Measurements from ENCODE around the gene THSD7A.
A peak's percentile ranks its signal among the peaks of the same experiment; 100 is the strongest.

The THSD7A gene, protein sequence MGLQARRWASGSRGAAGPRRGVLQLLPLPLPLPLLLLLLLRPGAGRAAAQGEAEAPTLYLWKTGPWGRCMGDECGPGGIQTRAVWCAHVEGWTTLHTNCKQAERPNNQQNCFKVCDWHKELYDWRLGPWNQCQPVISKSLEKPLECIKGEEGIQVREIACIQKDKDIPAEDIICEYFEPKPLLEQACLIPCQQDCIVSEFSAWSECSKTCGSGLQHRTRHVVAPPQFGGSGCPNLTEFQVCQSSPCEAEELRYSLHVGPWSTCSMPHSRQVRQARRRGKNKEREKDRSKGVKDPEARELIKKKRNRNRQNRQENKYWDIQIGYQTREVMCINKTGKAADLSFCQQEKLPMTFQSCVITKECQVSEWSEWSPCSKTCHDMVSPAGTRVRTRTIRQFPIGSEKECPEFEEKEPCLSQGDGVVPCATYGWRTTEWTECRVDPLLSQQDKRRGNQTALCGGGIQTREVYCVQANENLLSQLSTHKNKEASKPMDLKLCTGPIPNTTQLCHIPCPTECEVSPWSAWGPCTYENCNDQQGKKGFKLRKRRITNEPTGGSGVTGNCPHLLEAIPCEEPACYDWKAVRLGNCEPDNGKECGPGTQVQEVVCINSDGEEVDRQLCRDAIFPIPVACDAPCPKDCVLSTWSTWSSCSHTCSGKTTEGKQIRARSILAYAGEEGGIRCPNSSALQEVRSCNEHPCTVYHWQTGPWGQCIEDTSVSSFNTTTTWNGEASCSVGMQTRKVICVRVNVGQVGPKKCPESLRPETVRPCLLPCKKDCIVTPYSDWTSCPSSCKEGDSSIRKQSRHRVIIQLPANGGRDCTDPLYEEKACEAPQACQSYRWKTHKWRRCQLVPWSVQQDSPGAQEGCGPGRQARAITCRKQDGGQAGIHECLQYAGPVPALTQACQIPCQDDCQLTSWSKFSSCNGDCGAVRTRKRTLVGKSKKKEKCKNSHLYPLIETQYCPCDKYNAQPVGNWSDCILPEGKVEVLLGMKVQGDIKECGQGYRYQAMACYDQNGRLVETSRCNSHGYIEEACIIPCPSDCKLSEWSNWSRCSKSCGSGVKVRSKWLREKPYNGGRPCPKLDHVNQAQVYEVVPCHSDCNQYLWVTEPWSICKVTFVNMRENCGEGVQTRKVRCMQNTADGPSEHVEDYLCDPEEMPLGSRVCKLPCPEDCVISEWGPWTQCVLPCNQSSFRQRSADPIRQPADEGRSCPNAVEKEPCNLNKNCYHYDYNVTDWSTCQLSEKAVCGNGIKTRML (N-terminal part only)

DNA sequence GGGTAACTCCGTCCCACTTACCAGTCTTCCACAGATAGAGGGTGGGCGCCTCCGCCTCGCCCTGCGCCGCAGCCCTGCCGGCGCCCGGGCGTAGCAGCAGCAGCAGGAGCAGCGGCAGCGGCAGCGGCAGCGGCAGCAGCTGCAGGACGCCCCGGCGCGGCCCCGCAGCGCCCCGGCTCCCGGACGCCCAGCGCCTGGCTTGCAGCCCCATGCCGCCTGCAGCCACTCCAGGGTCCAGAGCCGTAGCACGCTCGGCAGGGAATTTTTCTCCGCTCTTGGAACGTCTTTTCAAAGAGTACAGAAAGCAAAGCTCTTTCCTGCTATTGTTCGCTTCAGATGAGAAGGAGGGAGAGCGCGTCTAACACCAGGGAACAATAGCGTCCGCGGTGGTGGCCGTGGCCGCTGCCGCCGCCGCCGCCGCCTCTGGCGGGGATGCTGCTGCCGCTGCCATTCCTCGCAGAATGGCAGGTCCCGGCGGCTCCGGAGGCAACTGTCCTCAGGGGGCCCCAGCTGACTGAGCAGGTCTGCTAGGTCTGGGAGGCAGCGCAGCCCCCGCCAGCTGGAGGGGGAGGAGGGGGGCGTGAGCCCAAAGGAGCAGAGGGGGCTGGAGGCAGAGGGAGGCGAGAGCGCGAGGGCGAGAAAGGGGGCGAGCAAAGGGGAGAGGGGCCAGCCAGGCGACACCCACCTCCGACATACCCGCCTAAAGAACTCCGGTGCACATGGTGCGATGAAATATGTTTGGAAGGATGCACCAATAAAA is at the start of gene THSD7A:
TSS of gene THSD7A (minus strand) at position 463 of the 760 bp plus-strand sequence. CDS start at position 211, 252 bp downstream.
- H3K4me1 Mint-ChIP-seq = no peaks in the 10 kb centered on the region
- peak; percentile 35 for ATAC-seq (replicated peaks; ENCODE audit: extremely low read depth, poor library complexity, severe bottlenecking)
- peaks cover 14% of the 10 kb centered on the region for H3K27me3 Mint-ChIP-seq
- H3K4me3 Mint-ChIP-seq = no peak within 1 kb of the TSS
- H3K36me3 Mint-ChIP-seq (ENCODE audit: insufficient read depth) = no peaks in the 10 kb centered on the region
- no peak within 1 kb of the TSS for H3K27ac Mint-ChIP-seq (ENCODE audit: low read depth)
- DNase-seq (ENCODE audit: low spot score in 2 of 2) = no peak
- peaks cover 7% of the 10 kb centered on the region for H3K9me3 Mint-ChIP-seq

DNA sequence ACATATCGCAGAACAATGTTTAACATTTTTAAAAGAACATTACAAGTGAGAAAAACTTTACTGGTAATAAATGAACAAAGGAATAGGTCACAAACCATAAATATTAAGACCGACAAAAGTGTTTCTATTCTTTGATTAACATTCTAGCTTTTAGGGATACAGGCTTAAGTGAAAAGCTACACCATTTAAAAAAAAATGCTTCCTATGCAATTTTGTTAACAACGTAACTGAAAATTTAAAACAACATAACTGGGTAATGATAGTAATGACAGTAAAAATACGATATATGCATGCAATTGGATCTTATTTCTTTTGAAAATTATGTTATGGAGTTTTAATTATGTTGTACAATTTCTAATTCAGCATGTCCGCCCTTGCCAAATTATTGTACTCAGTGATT is 49.7 kb upstream of the THSD7A start:
- ATAC-seq (replicated peaks; ENCODE audit: extremely low read depth, poor library complexity, severe bottlenecking) (no peak), DNase-seq (ENCODE audit: low spot score in 2 of 2) (no peak)
- Mint-ChIP-seq H3K9me3 (peaks cover 15% of the 10 kb centered on the region), H3K4me1 (no peaks in the 10 kb centered on the region), H3K27me3 (no peaks in the 10 kb centered on the region), H3K27ac (ENCODE audit: low read depth) (no peak overlapping the region), H3K4me3 (no peak overlapping the region), H3K36me3 (ENCODE audit: insufficient read depth) (no peaks in the 10 kb centered on the region)

DNA sequence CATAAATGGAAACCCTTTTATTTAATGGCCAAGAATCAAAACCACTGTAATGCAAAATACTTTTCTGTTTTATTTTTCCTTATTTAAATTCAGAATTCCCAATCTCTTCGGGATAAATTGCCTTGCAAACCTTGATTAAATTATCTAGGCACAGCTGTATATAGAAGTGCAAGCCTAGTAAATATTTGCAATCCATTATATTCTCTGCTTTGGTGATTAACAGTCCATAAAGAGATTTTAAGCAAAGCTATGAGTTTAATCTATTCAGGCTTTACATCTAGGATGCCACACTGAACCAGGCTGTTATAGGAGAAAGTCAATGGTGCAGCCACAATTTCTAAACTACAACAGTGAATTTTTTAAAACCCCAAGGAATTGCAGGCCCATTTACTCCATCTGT is 43.6 kb upstream of the THSD7A start:
- DNase-seq (ENCODE audit: low spot score in 2 of 2) (no peak), ATAC-seq (replicated peaks; ENCODE audit: extremely low read depth, poor library complexity, severe bottlenecking) (no peak)
- H3K4me3 Mint-ChIP-seq = no peak overlapping the region
- H3K9me3 Mint-ChIP-seq = no peaks in the 10 kb centered on the region
- H3K27me3 Mint-ChIP-seq = no peaks in the 10 kb centered on the region
- no peaks in the 10 kb centered on the region for H3K36me3 Mint-ChIP-seq (ENCODE audit: insufficient read depth)
- H3K4me1 Mint-ChIP-seq = no peaks in the 10 kb centered on the region
- no peak overlapping the region for H3K27ac Mint-ChIP-seq (ENCODE audit: low read depth)

DNA sequence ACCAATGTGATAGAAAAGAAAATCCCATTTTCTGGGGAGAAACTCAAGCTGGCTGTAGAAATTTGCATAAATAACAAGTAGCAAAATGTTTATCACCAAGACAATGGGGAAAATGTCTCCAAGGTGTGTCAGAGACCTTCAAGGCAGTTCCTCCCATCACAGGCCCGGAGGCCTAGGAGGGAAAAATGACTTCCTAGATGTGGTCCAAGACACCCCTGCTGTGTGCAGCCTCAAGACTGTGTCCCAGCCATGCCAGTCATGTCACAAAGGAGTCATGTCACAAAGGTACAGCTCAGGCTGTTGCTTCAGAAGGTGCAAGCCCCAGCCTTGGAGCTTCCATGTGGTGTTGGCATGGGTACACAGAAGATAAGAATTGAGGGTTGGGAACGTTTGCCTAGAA is 33.7 kb upstream of the THSD7A start:
- no peaks in the 10 kb centered on the region for H3K27me3 Mint-ChIP-seq
- no peak for DNase-seq (ENCODE audit: low spot score in 2 of 2)
- peaks cover 12% of the 10 kb centered on the region for H3K9me3 Mint-ChIP-seq
- no peak for ATAC-seq (replicated peaks; ENCODE audit: extremely low read depth, poor library complexity, severe bottlenecking)
- H3K36me3 Mint-ChIP-seq (ENCODE audit: insufficient read depth) = no peaks in the 10 kb centered on the region
- no peak overlapping the region for H3K27ac Mint-ChIP-seq (ENCODE audit: low read depth)
- H3K4me1 Mint-ChIP-seq = no peaks in the 10 kb centered on the region
- H3K4me3 Mint-ChIP-seq = no peak overlapping the region

DNA sequence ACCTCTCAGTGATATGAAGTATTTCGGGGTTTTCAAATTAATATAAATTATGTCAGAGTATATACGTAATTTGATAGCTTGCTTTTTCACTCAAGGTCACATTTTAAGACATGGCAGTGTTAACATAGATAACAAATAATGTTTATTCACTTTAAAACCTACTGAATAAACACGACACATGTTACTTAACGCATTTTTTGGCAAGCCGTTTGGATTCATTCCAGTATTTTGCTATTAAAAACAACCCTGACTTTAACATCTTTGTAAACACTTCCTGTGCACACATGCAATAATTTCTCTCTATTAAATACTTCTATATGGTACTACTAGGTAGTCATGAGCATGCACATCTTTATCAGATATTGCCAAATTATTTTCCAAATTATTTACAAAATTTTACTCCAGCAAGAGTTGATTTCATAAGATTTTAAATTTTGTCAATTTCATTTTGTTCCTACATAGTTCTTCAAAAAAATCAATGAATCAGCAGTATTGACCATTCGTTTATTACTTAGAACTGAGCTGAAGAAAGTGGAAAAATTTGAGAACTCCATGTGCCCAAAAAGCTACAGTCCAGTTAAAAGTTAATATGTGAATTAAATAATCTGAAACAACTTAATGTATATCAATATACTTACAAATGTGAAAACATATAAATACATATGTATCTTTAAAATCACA is 26.8 kb upstream of the THSD7A start:
- no peak overlapping the region for H3K4me3 Mint-ChIP-seq
- ATAC-seq (replicated peaks; ENCODE audit: extremely low read depth, poor library complexity, severe bottlenecking) = no peak
- H3K36me3 Mint-ChIP-seq (ENCODE audit: insufficient read depth) = peaks cover 2% of the 10 kb centered on the region
- no peak overlapping the region for H3K27ac Mint-ChIP-seq (ENCODE audit: low read depth)
- DNase-seq (ENCODE audit: low spot score in 2 of 2) = no peak
- peaks cover 4% of the 10 kb centered on the region for H3K9me3 Mint-ChIP-seq
- no peaks in the 10 kb centered on the region for H3K27me3 Mint-ChIP-seq
- no peaks in the 10 kb centered on the region for H3K4me1 Mint-ChIP-seq

DNA sequence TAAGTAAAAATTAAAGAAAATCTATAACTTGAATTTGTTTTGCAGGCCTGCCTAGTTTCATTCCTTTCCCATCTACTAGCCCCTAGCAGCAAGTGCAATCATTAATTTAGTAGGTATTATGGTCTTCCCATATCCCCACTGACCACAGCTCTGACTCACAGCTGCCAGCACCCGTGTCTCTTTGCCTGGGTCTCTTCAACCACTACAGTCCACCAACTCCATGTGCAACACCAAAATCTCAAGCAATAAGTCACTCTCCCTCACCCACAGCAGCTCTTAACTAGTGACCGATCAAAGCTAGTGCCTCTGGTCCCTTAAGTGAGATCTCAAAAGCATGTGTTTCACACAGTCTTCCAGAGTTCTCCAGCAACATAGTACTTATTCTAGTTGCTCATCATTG is 26.0 kb upstream of the THSD7A start:
- Mint-ChIP-seq H3K4me1 (no peaks in the 10 kb centered on the region), H3K27ac (ENCODE audit: low read depth) (no peak overlapping the region), H3K4me3 (no peak overlapping the region), H3K36me3 (ENCODE audit: insufficient read depth) (peaks cover 2% of the 10 kb centered on the region), H3K9me3 (peaks cover 4% of the 10 kb centered on the region), H3K27me3 (no peaks in the 10 kb centered on the region)
- no peak for DNase-seq (ENCODE audit: low spot score in 2 of 2)
- ATAC-seq (replicated peaks; ENCODE audit: extremely low read depth, poor library complexity, severe bottlenecking) = no peak

DNA sequence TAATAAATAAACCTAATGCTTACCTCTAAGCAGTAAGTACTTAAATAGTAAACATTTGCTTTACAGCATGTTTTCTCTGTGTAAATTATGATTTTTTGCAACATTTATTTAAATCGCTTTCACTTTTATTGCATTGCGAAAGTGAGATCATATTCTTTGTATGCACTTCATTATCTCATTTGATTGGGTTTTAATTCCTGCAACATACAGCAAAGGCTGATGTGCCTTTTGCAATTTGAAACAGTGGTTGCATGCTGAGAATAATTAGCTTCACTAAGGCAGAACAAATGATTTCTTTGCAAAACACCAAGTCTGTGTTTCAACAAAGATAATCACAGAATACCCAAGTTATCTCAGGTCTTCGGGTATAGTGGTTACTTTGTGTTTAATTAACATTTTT is 16.3 kb upstream of the THSD7A start:
- DNase-seq (ENCODE audit: low spot score in 2 of 2) = no peak
- no peaks in the 10 kb centered on the region for H3K4me1 Mint-ChIP-seq

DNA sequence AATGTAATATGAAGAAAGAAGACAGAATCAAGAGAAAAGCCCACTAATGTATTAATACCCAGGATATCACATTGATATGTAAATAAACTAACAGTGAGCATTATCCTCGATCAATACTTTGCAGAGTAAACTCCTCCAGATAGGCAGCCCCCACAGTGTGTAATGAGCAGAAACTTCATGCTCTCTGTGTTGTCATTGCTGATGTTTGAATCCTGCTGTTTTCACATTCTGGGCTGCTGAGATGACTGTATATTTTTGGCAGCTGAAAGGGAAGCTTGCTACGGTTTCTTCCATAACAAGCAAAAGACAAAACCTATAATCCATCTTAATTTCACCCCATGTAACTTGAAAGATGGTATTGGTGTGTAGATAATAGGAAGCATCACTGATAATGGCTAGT is 15.3 kb upstream of the THSD7A start:
- no peaks in the 10 kb centered on the region for H3K4me1 Mint-ChIP-seq
- DNase-seq (ENCODE audit: low spot score in 2 of 2) (no peak), ATAC-seq (replicated peaks; ENCODE audit: extremely low read depth, poor library complexity, severe bottlenecking) (no peak)
- no peaks in the 10 kb centered on the region for H3K36me3 Mint-ChIP-seq (ENCODE audit: insufficient read depth)
- H3K4me3 Mint-ChIP-seq = no peak overlapping the region
- H3K27me3 Mint-ChIP-seq = no peaks in the 10 kb centered on the region
- H3K9me3 Mint-ChIP-seq = peaks cover 6% of the 10 kb centered on the region
- no peak overlapping the region for H3K27ac Mint-ChIP-seq (ENCODE audit: low read depth)

More for the DNA sequence above, 16.3 kb upstream of the THSD7A start:
- Mint-ChIP-seq H3K27ac (ENCODE audit: low read depth) (no peak overlapping the region), H3K4me3 (no peak overlapping the region), H3K9me3 (peaks cover 6% of the 10 kb centered on the region), H3K36me3 (ENCODE audit: insufficient read depth) (no peaks in the 10 kb centered on the region), H3K27me3 (no peaks in the 10 kb centered on the region)
- ATAC-seq (replicated peaks; ENCODE audit: extremely low read depth, poor library complexity, severe bottlenecking) = no peak

DNA sequence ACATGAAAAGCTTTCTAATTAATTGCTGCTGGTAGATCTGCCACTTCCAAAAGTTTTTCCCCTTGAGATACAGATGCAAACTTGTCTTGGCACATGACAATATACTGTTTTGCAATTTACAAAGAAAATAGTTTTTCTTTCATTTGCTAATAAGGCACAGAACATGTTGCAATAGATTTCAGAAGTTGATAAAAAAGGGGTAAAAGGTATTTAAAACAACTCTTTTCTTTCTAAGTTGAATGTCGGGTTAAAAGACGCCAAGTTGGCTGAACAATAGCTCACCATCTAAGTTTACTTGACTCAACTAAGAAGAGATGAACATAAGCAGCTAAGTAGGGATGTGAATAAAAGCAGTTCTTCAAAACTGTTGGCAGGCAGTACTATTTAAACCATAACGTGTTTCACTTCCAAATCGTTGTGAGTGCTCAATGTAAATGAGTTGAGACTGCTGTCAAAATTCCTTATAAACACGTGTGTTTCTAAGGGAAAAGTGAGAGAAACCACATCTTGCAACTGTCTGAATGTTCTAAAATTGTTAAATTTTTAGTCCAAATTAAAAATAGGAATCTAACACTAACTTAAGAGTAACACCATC is 14.5 kb upstream of the THSD7A start:
- no peaks in the 10 kb centered on the region for H3K36me3 Mint-ChIP-seq (ENCODE audit: insufficient read depth)

DNA sequence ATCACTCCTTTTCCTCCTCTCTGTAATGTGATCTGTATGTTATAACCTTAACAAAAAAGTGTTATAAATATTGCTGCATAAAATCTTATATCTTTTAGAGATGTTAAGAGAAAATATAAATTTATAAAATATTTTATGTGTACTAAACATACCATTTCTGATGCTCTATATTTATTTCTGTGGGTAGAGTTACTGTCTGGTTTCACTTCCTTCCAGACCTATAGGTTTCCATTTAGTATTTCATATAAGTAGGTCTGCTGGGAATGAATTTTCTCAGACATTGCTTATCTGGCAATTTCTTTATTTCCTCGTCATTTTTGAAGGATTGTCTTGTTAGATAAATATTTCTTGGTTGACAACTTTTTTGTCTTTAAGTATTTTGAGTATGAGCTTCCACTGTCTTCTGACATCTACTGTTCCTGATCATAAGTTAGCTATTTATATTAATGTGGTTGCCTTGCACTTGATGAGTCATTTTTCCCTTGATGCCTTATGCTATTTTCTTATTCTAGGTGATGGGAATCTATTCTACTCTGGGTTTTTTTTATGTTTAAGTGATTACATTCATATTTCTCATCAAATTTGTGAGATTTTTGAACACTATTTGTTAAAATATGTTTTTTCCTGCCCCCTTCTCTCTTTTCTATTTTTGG is 11.2 kb upstream of the THSD7A start:
- Mint-ChIP-seq H3K27me3 (no peaks in the 10 kb centered on the region), H3K27ac (ENCODE audit: low read depth) (no peak overlapping the region), H3K9me3 (peaks cover 6% of the 10 kb centered on the region), H3K4me3 (no peak overlapping the region), H3K36me3 (ENCODE audit: insufficient read depth) (no peaks in the 10 kb centered on the region), H3K4me1 (no peaks in the 10 kb centered on the region)
- ATAC-seq (replicated peaks; ENCODE audit: extremely low read depth, poor library complexity, severe bottlenecking) = no peak
- DNase-seq (ENCODE audit: low spot score in 2 of 2) = no peak

More for the DNA sequence above, 14.5 kb upstream of the THSD7A start:
- Mint-ChIP-seq H3K4me3 (no peak overlapping the region), H3K27ac (ENCODE audit: low read depth) (no peak overlapping the region), H3K4me1 (no peaks in the 10 kb centered on the region), H3K9me3 (peaks cover 6% of the 10 kb centered on the region), H3K27me3 (no peaks in the 10 kb centered on the region)
- ATAC-seq (replicated peaks; ENCODE audit: extremely low read depth, poor library complexity, severe bottlenecking) (no peak), DNase-seq (ENCODE audit: low spot score in 2 of 2) (no peak)

DNA sequence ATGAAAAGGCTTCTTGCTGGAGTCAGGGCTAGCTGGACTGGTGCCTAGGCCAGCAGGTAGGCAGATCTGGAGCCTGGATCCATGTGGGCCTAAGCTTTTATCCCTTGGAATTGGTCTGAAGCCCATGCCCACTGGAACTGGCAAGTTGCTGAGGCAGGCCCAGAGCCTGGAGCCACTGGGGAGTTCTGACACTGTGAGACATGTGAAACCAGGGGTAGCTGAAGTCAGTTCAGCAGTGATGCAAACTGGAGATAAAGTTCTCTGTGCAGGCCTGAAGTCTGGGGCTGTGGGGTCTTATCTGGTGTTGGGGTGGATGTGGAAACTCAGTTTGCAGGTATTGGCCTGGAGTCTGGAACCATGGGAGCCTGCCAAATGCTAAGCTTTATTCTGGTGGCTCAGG is 9.7 kb upstream of the THSD7A start:
- no peak for ATAC-seq (replicated peaks; ENCODE audit: extremely low read depth, poor library complexity, severe bottlenecking)
- no peak for DNase-seq (ENCODE audit: low spot score in 2 of 2)
- Mint-ChIP-seq H3K27me3 (no peaks in the 10 kb centered on the region), H3K27ac (ENCODE audit: low read depth) (no peak overlapping the region), H3K4me3 (no peak overlapping the region), H3K4me1 (no peaks in the 10 kb centered on the region), H3K9me3 (peaks cover 11% of the 10 kb centered on the region), H3K36me3 (ENCODE audit: insufficient read depth) (no peaks in the 10 kb centered on the region)
